Neural progenitor cell (in vitro differentiated cells): Measurements from ENCODE around the gene PRDM11. TPM values are rescaled to one million over a fixed set of nuclear protein-coding genes. Genes with fewer than 3 reads are reported as not detected.
A peak's percentile ranks its signal among the peaks of the same experiment; 100 is the strongest.

Experiments
- DNase-seq: peaks from one replicate; pipeline ENCODE4 v3.0.0-alpha.2; 2016; ENCODE audit warnings: low spot score
- H2AFZ ChIP-seq: fragments of 200-600 bp; sonication (generic); replicated peaks from 2 replicates; pipeline ENCODE4 v1.6.1; 2016; ENCODE audit warnings: antibody characterized with exemption
- H3F3A ChIP-seq: fragments of 200-600 bp; sonication (generic); 2 replicates; pipeline ENCODE4 v1.6.1; 2016; ENCODE audit warnings: antibody characterized with exemption, low read depth
- H3K27ac ChIP-seq: fragments of 200-600 bp; sonication (generic); 2 replicates; pipeline ENCODE4 v1.5.1; 2016; ENCODE audit warnings: mild to moderate bottlenecking
- H3K27me3 ChIP-seq: fragments of 200-600 bp; sonication (generic); 2 replicates; pipeline ENCODE4 v1.6.1; 2016; ENCODE audit warnings: mild to moderate bottlenecking, moderate library complexity
- H3K36me3 ChIP-seq: fragments of 200-600 bp; sonication (generic); 2 replicates; pipeline ENCODE4 v1.5.1; 2016
- H3K4me1 ChIP-seq: fragments of 200-600 bp; sonication (generic); 2 replicates; pipeline ENCODE4 v1.6.1; 2016; ENCODE audit warnings: mixed run types
- H3K4me2 ChIP-seq: fragments of 200-600 bp; sonication (generic); 2 replicates; pipeline ENCODE4 v1.6.1; 2016
- H3K4me3 ChIP-seq: fragments of 200-600 bp; sonication (generic); 2 replicates; pipeline ENCODE4 v1.5.1; 2016
- H3K79me2 ChIP-seq: fragments of 200-600 bp; sonication (generic); 2 replicates; pipeline ENCODE4 v1.6.1; 2016; ENCODE audit warnings: low read depth
- H3K9ac ChIP-seq: fragments of 200-600 bp; sonication (generic); 2 replicates; pipeline ENCODE4 v1.6.1; 2016
- H3K9me3 ChIP-seq: fragments of 200-600 bp; sonication (generic); 2 replicates; pipeline ENCODE4 v1.5.1; 2016; ENCODE audit warnings: low read depth
- H4K20me1 ChIP-seq: fragments of 200-600 bp; sonication (generic); 2 replicates; pipeline ENCODE4 v1.6.1; 2016; ENCODE audit warnings: low read depth
- H3K27ac Mint-ChIP-seq: 3 replicates; pipeline ENCODE4 v1.8.0; 2021; ENCODE audit warnings: mixed read lengths
- H3K27me3 Mint-ChIP-seq: 2 replicates; pipeline ENCODE4 v1.8.0; 2022; ENCODE audit warnings: low read depth, mild to moderate bottlenecking, inconsistent platforms, moderate library complexity, mixed read lengths; ENCODE audit not compliant: insufficient read depth
- H3K36me3 Mint-ChIP-seq: 3 replicates; pipeline ENCODE4 v1.8.0; 2021; ENCODE audit warnings: mixed read lengths
- H3K4me1 Mint-ChIP-seq: 3 replicates; pipeline ENCODE4 v1.8.0; 2021; ENCODE audit warnings: mixed read lengths
- H3K4me3 Mint-ChIP-seq: 3 replicates; pipeline ENCODE4 v1.8.0; 2021; ENCODE audit warnings: mild to moderate bottlenecking, moderate library complexity, mixed read lengths
- H3K9me3 Mint-ChIP-seq: 3 replicates; pipeline ENCODE4 v1.8.0; 2020; ENCODE audit warnings: mixed read lengths
- EZH2 ChIP-seq: fragments of 200-600 bp; sonication (generic); IDR thresholded peaks from 2 replicates; pipeline ENCODE4 v1.6.1; 2017; ENCODE audit warnings: antibody characterized with exemption, mild to moderate bottlenecking, moderate library complexity
- EZH2phosphoT487 ChIP-seq: fragments of 200-600 bp; sonication (generic); IDR thresholded peaks from 2 replicates; pipeline ENCODE4 v1.6.1; 2017; ENCODE audit warnings: antibody characterized with exemption
- total RNA-seq: library from RNA; depleted of rRNA; stranded (reverse); fragments of >200 nt; gene quantifications from 2 replicates; pipeline ENCODE4 v1.2.3, GENCODE V29; 2015; ENCODE audit warnings: low replicate concordance
- TF ChIP-seq, protein P1 (sequence below): fragments of 200-600 bp; sonication (generic); IDR thresholded peaks from 2 replicates; pipeline ENCODE4 v1.5.1; 2017; ENCODE audit warnings: antibody characterized with exemption, mild to moderate bottlenecking

Gene PRDM11
- total RNA-seq, 1 donor from 2014 or later, result 1.8 TPM

DNA sequence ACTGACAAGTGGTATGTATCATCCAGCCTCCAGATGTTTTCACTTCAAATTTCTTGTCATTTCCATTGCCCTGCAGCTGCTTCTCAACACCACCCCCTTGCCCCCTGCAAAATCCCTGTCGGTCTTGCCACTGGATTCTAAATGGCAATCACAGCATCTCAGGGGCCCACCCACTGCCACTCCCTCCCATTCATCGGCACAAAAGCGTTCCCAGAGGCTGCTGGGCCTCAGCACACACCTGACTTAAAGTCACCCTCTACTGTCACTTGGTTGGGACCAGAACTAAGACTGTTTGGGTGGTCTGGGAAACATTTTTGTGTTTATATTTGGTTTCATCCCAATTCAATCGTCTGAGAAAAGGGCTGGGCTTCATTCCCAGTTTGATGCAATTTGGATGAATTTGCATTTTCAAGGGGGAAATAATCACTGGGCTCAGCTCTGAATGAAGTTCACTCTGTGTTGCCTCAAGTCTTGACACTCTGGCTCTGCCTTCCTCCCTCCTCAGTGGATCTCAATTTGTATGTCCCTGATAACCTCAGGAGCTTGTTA, 112.6 kb downstream of the PRDM11 start:
- Histone ChIP-seq H3K4me1 (peaks cover 5% of the 10 kb centered on the region), H2AFZ (no peak overlapping the region), H3K27ac (no peak overlapping the region), H3K9ac (no peak overlapping the region), H4K20me1 (no peaks in the 10 kb centered on the region), H3K27me3 (no peaks in the 10 kb centered on the region), H3K9me3 (no peaks in the 10 kb centered on the region), H3K4me2 (no peak overlapping the region), H3K79me2 (no peaks in the 10 kb centered on the region), H3K4me3 (no peak overlapping the region), H3K36me3 (no peaks in the 10 kb centered on the region), H3F3A (no peaks in the 10 kb centered on the region)
- Mint-ChIP-seq H3K27me3 (peaks cover 3% of the 10 kb centered on the region), H3K27ac (no peak overlapping the region), H3K36me3 (no peaks in the 10 kb centered on the region), H3K4me1 (no peaks in the 10 kb centered on the region), H3K4me3 (no peak overlapping the region), H3K9me3 (no peaks in the 10 kb centered on the region)
- TF ChIP-seq EZH2 (no peak), EZH2phosphoT487 (no peak)
- TF ChIP-seq, protein P1, sequence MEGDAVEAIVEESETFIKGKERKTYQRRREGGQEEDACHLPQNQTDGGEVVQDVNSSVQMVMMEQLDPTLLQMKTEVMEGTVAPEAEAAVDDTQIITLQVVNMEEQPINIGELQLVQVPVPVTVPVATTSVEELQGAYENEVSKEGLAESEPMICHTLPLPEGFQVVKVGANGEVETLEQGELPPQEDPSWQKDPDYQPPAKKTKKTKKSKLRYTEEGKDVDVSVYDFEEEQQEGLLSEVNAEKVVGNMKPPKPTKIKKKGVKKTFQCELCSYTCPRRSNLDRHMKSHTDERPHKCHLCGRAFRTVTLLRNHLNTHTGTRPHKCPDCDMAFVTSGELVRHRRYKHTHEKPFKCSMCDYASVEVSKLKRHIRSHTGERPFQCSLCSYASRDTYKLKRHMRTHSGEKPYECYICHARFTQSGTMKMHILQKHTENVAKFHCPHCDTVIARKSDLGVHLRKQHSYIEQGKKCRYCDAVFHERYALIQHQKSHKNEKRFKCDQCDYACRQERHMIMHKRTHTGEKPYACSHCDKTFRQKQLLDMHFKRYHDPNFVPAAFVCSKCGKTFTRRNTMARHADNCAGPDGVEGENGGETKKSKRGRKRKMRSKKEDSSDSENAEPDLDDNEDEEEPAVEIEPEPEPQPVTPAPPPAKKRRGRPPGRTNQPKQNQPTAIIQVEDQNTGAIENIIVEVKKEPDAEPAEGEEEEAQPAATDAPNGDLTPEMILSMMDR, result no peak
- peak; percentile 18 for DNase-seq

DNA sequence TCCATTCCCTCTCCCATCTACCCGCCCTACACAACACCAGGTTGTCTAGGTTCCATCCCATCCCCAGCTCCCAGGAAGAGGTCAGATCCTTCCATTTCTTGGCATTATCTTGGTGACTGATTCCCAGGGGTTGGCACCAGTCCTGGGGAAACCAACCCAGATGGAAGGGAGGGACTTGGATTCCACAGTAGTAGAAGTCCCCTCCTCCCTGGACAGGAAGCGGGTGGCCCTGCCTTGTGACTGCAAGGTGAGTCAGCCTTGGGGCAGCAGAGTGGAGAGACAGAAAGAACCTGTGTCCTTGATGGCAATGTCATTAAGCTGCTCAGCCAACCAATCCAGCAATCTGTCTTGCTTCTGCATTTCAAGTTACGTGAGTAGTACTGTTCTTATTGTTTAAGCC, 113.2 kb downstream of the PRDM11 start:
- Mint-ChIP-seq H3K4me3 (no peak overlapping the region), H3K4me1 (no peaks in the 10 kb centered on the region), H3K36me3 (no peaks in the 10 kb centered on the region), H3K27ac (no peak overlapping the region), H3K27me3 (peaks cover 3% of the 10 kb centered on the region), H3K9me3 (no peaks in the 10 kb centered on the region)
- no peak for DNase-seq
- Histone ChIP-seq H3K79me2 (no peaks in the 10 kb centered on the region), H3F3A (no peaks in the 10 kb centered on the region), H3K4me1 (peaks cover 5% of the 10 kb centered on the region), H3K4me2 (no peak overlapping the region), H3K27ac (no peak overlapping the region), H3K4me3 (no peak overlapping the region), H3K9me3 (no peaks in the 10 kb centered on the region), H3K27me3 (no peaks in the 10 kb centered on the region), H2AFZ (no peak overlapping the region), H4K20me1 (no peaks in the 10 kb centered on the region), H3K9ac (no peak overlapping the region), H3K36me3 (no peaks in the 10 kb centered on the region)
- TF ChIP-seq, protein P1, result no peak
- no peak for TF ChIP-seq EZH2
- TF ChIP-seq EZH2phosphoT487, result no peak

DNA sequence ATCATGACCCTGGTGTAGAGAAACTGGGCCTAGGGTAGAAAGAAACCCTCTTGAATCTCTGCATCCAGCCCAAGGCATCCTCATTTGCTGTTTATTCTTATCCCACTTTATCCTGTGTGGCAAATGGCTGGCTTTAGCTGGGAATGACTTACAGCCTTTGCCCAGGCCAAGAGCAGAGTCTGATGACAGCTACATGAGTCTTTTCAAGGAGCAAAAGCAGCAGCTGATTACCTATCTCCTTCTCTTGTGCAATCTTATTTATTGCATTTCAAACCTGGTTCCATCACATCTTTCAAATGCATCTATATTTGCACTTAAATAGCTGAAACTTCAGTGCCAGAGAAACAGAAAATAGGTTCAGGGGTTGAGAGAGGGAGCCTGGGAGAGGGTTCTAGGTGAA, 113.6 kb downstream of the PRDM11 start:
- no peaks in the 10 kb centered on the region for H3K36me3 ChIP-seq
- H3K9me3 ChIP-seq, result no peaks in the 10 kb centered on the region
- H3K79me2 ChIP-seq, result no peaks in the 10 kb centered on the region
- Mint-ChIP-seq H3K4me3 (no peak overlapping the region), H3K36me3 (no peaks in the 10 kb centered on the region), H3K27ac (no peak overlapping the region), H3K4me1 (no peaks in the 10 kb centered on the region), H3K9me3 (no peaks in the 10 kb centered on the region), H3K27me3 (peaks cover 3% of the 10 kb centered on the region)
- TF ChIP-seq EZH2phosphoT487, result no peak
- TF ChIP-seq, protein P1, result no peak
- TF ChIP-seq EZH2, result no peak
- H3K27ac ChIP-seq, result no peak overlapping the region
- no peaks in the 10 kb centered on the region for H3F3A ChIP-seq
- no peaks in the 10 kb centered on the region for H3K27me3 ChIP-seq
- H3K4me3 ChIP-seq, result no peak overlapping the region
- no peak overlapping the region for H3K9ac ChIP-seq
- DNase-seq, result no peak
- H3K4me1 ChIP-seq, result peaks cover 5% of the 10 kb centered on the region
- H2AFZ ChIP-seq, result no peak overlapping the region
- H4K20me1 ChIP-seq, result no peaks in the 10 kb centered on the region
- no peak overlapping the region for H3K4me2 ChIP-seq
